ENCODE measurements around the gene SCNN1G. TPM values are rescaled to one million over a fixed set of nuclear protein-coding genes. Genes with fewer than 3 reads are reported as not detected.

SCNN1G gene
- total and polyA plus RNA-seq, 2 of the 13 experiments (the other 11 are each of a cell fraction or from before 2014, with no cell fraction given), result not detected

GRCh38 chr16:23149267-23149992 lies 33.1 kb upstream of the SCNN1G start, which contains the start of gene USP31 (continued):
- no peak for TF ChIP-seq PRDM4 (CRISPR knock-in tag; IDR thresholded peaks at IDR 0.05; ENCODE audit: borderline replicate concordance)
- no peak for TF ChIP-seq ZNF577 (CRISPR knock-in tag; IDR thresholded peaks at IDR 0.05; ENCODE audit: borderline replicate concordance, low read depth)
- no peak for TF ChIP-seq SMARCE1 (IDR thresholded peaks at IDR 0.05; ENCODE audit: borderline replicate concordance)
- 0 out of 2 replicates have a peak, but pooled peaks have one; percentile 63 for TF ChIP-seq NFATC3 (CRISPR knock-in tag; IDR thresholded peaks at IDR 0.05)
- no peak for TF ChIP-seq TRIM24 (CRISPR knock-in tag; IDR thresholded peaks at IDR 0.05)
- TF ChIP-seq NCOA2 (CRISPR knock-in tag; IDR thresholded peaks at IDR 0.05), result peak; percentile 58; the same call in 1 of the 2 replicates
- no peak; the same call in none of the 2 replicates for TF ChIP-seq ZNF318 (CRISPR knock-in tag; IDR thresholded peaks at IDR 0.05)
- 0 out of 2 replicates have a peak, but pooled peaks have one; percentile 18 for TF ChIP-seq MBNL3 (CRISPR knock-in tag; conservative IDR thresholded peaks at IDR 0.05)
- no peak for TF ChIP-seq ZNF703 (CRISPR knock-in tag; IDR thresholded peaks at IDR 0.05; ENCODE audit: borderline replicate concordance)
- TF ChIP-seq CERS6 (CRISPR knock-in tag; IDR thresholded peaks at IDR 0.05), result no peak
- no peak; a peak in 1 of 4 replicates for TF ChIP-seq EP300 (IDR thresholded peaks at IDR 0.05; ENCODE audit: low read depth in 2 of 2, low read length in 2 of 2)
- no peak; the same call in 1 of the 2 replicates for TF ChIP-seq EP300 (CRISPR knock-in tag; IDR thresholded peaks at IDR 0.05; ENCODE audit: borderline replicate concordance)
- TF ChIP-seq ARNT2 (CRISPR knock-in tag; IDR thresholded peaks at IDR 0.05; ENCODE audit: low read depth), result peak; percentile 90
- TF ChIP-seq CREBL2 (CRISPR knock-in tag; IDR thresholded peaks at IDR 0.05; ENCODE audit: borderline replicate concordance), result no peak
- no peak for TF ChIP-seq ZNF513 (CRISPR knock-in tag; conservative IDR thresholded peaks at IDR 0.05)

Data from HepG2 (cell line).